GM23338 (cell line): Measurements from ENCODE around the gene ITPR3. TPM values are rescaled to one million over a fixed set of nuclear protein-coding genes. Genes with fewer than 3 reads are reported as not detected.

Experiments
- ATAC-seq: fragments of 200-7000 bp; cut with Tn5 transposase; 3 replicates; pipeline ENCODE4 v1.9.1; 2020
- DNase-seq: peaks from one replicate; pipeline ENCODE4 v3.0.0-alpha.2; 2015; ENCODE audit warnings: low spot score
- H2AFZ ChIP-seq: fragments of 200-600 bp; sonication (generic); 2 replicates; pipeline ENCODE4 v1.8.0; 2016; ENCODE audit warnings: antibody characterized with exemption, mild to moderate bottlenecking, moderate library complexity
- H3F3A ChIP-seq: fragments of 200-600 bp; sonication (generic); replicated peaks from 2 replicates; pipeline ENCODE4 v1.8.0; 2017; ENCODE audit warnings: antibody characterized with exemption, mixed run types, low read depth
- H3K27ac ChIP-seq: fragments of 200-600 bp; sonication (generic); 2 replicates; pipeline ENCODE4 v1.6.1; 2016; ENCODE audit warnings: low read depth
- H3K27me3 ChIP-seq: fragments of 200-600 bp; sonication (generic); 2 replicates; pipeline ENCODE4 v1.8.0; 2016; ENCODE audit warnings: mild to moderate bottlenecking, mixed run types, moderate library complexity; ENCODE audit not compliant: insufficient read depth
- H3K36me3 ChIP-seq: fragments of 200-600 bp; sonication (generic); 2 replicates; pipeline ENCODE4 v1.8.0; 2016; ENCODE audit warnings: mild to moderate bottlenecking; ENCODE audit not compliant: insufficient read depth
- H3K4me1 ChIP-seq: fragments of 200-600 bp; sonication (generic); 2 replicates; pipeline ENCODE4 v1.8.0; 2016; ENCODE audit warnings: mild to moderate bottlenecking, moderate library complexity; ENCODE audit not compliant: insufficient read depth
- H3K4me2 ChIP-seq: fragments of 200-600 bp; sonication (generic); 2 replicates; pipeline ENCODE4 v1.7.1; 2017; ENCODE audit warnings: mixed run types
- H3K4me3 ChIP-seq: fragments of 200-600 bp; sonication (generic); 2 replicates; pipeline ENCODE4 v1.6.1; 2016; ENCODE audit warnings: mixed run types
- H3K79me2 ChIP-seq: fragments of 200-600 bp; sonication (generic); replicated peaks from 2 replicates; pipeline ENCODE4 v1.8.0; 2017; ENCODE audit warnings: mild to moderate bottlenecking; ENCODE audit not compliant: insufficient read depth
- H3K9me2 ChIP-seq: fragments of 200-600 bp; sonication (generic); 2 replicates; pipeline ENCODE4 v1.8.0; 2017; ENCODE audit not compliant: insufficient read depth
- H4K20me1 ChIP-seq: fragments of 200-600 bp; sonication (generic); replicated peaks from 2 replicates; pipeline ENCODE4 v1.8.0; 2017; ENCODE audit warnings: mild to moderate bottlenecking; ENCODE audit not compliant: insufficient read depth
- H3K27ac Mint-ChIP-seq: 2 replicates; pipeline ENCODE4 v1.8.0; 2020; ENCODE audit warnings: inconsistent platforms, mild to moderate bottlenecking, moderate library complexity, mixed read lengths
- H3K27me3 Mint-ChIP-seq: 3 replicates; pipeline ENCODE4 v1.8.0; 2022; ENCODE audit warnings: low read depth, mild to moderate bottlenecking, moderate library complexity, mixed read lengths, inconsistent platforms; ENCODE audit not compliant: insufficient read depth, poor library complexity
- H3K36me3 Mint-ChIP-seq: 3 replicates; pipeline ENCODE4 v1.8.0; 2021; ENCODE audit warnings: low read depth, mild to moderate bottlenecking, inconsistent platforms, moderate library complexity, mixed read lengths
- H3K4me1 Mint-ChIP-seq: 3 replicates; pipeline ENCODE4 v1.8.0; 2020; ENCODE audit warnings: mild to moderate bottlenecking, inconsistent platforms, mixed read lengths
- H3K4me3 Mint-ChIP-seq: 3 replicates; pipeline ENCODE4 v1.8.0; 2021; ENCODE audit warnings: moderate library complexity, mild to moderate bottlenecking, inconsistent platforms, mixed read lengths
- H3K9me3 Mint-ChIP-seq: 3 replicates; pipeline ENCODE4 v1.8.0; 2020; ENCODE audit warnings: moderate library complexity, mild to moderate bottlenecking, inconsistent platforms, mixed read lengths
- CREB1 ChIP-seq: fragments of 250-450 bp; sonication (Bioruptor Pico); IDR thresholded peaks from 2 replicates; pipeline ENCODE4 v1.5.0; 2020; ENCODE audit warnings: low read depth, mild to moderate bottlenecking, moderate library complexity
- CTCF ChIP-seq, 2 experiments: fragments of 200-600 bp in 1 of 2; sonication (generic) in 1 of 2; conservative IDR thresholded peaks; 2 replicates each; pipeline versions ENCODE4 v1.5.1 to v1.6.1; 2016 to 2017; ENCODE audit warnings: antibody characterized with exemption in 2 of 2, low read depth in 2 of 2, mild to moderate bottlenecking in 2 of 2, moderate library complexity in 1 of 2
- ETS1 ChIP-seq: IDR thresholded peaks from 2 replicates; pipeline ENCODE4 v1.6.1; 2016; ENCODE audit warnings: antibody characterized with exemption
- EZH2 ChIP-seq: fragments of 200-600 bp; sonication (generic); IDR thresholded peaks from one replicate; pipeline ENCODE4 v1.8.0; 2017; ENCODE audit warnings: antibody characterized with exemption, mild to moderate bottlenecking, low read depth; ENCODE audit not compliant: unreplicated experiment
- EZH2phosphoT487 ChIP-seq: fragments of 200-600 bp; sonication (generic); IDR thresholded peaks from one replicate; pipeline ENCODE4 v1.8.1; 2018; ENCODE audit warnings: antibody characterized with exemption; ENCODE audit not compliant: unreplicated experiment
- JUNB ChIP-seq: IDR thresholded peaks from one replicate; pipeline ENCODE4 v1.6.1; 2016; ENCODE audit warnings: antibody characterized with exemption; ENCODE audit not compliant: unreplicated experiment
- NANOG ChIP-seq: IDR thresholded peaks from 2 replicates; pipeline ENCODE4 v1.6.1; 2016; ENCODE audit warnings: antibody characterized with exemption, borderline replicate concordance
- POLR2AphosphoS5 ChIP-seq: IDR thresholded peaks from 2 replicates; pipeline ENCODE4 v1.6.1; 2016; ENCODE audit warnings: antibody characterized with exemption, low read depth
- REST ChIP-seq: IDR thresholded peaks from one replicate; pipeline ENCODE4 v1.6.1; 2018; ENCODE audit warnings: antibody characterized with exemption; ENCODE audit not compliant: unreplicated experiment
- STAT1 ChIP-seq: IDR thresholded peaks from one replicate; pipeline ENCODE4 v1.6.1; 2016; ENCODE audit warnings: antibody characterized with exemption; ENCODE audit not compliant: unreplicated experiment
- ZNF114 ChIP-seq: fragments of 250-450 bp; sonication (Bioruptor Pico); IDR thresholded peaks from 2 replicates; pipeline ENCODE4 v1.5.0; 2020; ENCODE audit warnings: mild to moderate bottlenecking, moderate library complexity
- ZNF331 ChIP-seq: fragments of 250-450 bp; sonication (Bioruptor Pico); IDR thresholded peaks from 2 replicates; pipeline ENCODE4 v1.5.0; 2020; ENCODE audit warnings: low read depth, mild to moderate bottlenecking, moderate library complexity
- ZNF462 ChIP-seq: fragments of 250-450 bp; sonication (Bioruptor Pico); IDR thresholded peaks from 2 replicates; pipeline ENCODE4 v1.5.0; 2020; ENCODE audit warnings: mild to moderate bottlenecking, moderate library complexity
- polyA plus RNA-seq: library from polyadenylated mRNA; unstranded; fragments of >200 nt; fragmentation: Nextera tagmentation; extraction: Ambion mirVana; gene quantifications from 2 replicates; pipeline ENCODE4 v1.2.1, GENCODE V29; 2016
- total RNA-seq: library from RNA; depleted of rRNA; stranded (reverse); fragments of >200 nt; shearing (Covaris generic); gene quantifications from 2 replicates; pipeline ENCODE4 v1.2.3, GENCODE V29; 2014

Gene ITPR3
- total and polyA plus RNA-seq, 2 experiments from 2014 or later, result 7.3 to 31.9 TPM

- Mint-ChIP-seq H3K27me3 (peaks cover 4% of the 10 kb centered on the region), H3K9me3 (no peaks in the 10 kb centered on the region), H3K27ac (no peak overlapping the region; the same call in 1 of the 2 replicates), H3K4me3 (no peak overlapping the region), H3K36me3 (no peaks in the 10 kb centered on the region), H3K4me1 (no peaks in the 10 kb centered on the region)
- ATAC-seq, result no peak
- Histone ChIP-seq H3K79me2 (no peaks in the 10 kb centered on the region), H3K27me3 (no peaks in the 10 kb centered on the region), H3K4me2 (no peak overlapping the region), H3K27ac (no peak overlapping the region), H3K4me1 (no peaks in the 10 kb centered on the region), H2AFZ (no peak overlapping the region), H3K9me2 (no peaks in the 10 kb centered on the region), H4K20me1 (no peaks in the 10 kb centered on the region), H3K4me3 (no peak overlapping the region), H3K36me3 (no peaks in the 10 kb centered on the region; the same call in 1 of the 2 replicates), H3F3A (no peaks in the 10 kb centered on the region)
- TF ChIP-seq JUNB (no peak), ETS1 (no peak), EZH2 (no peak), CREB1 (CRISPR knock-in tag) (no peak), ZNF331 (CRISPR knock-in tag) (no peak), CTCF (conservative IDR thresholded peaks at IDR 0.05; ENCODE audit: low read depth in 2 of 2) (no peak), REST (no peak), POLR2AphosphoS5 (no peak), ZNF462 (CRISPR knock-in tag) (no peak), NANOG (no peak), ZNF114 (CRISPR knock-in tag) (no peak), EZH2phosphoT487 (no peak), STAT1 (no peak)
- no peak for DNase-seq
These were observed 116.3 kb downstream of the ITPR3 start for GRCh38 chr6:33737267-33738026.
